ENCODE results near the gene TSR3.

Gene TSR3

DNA sequence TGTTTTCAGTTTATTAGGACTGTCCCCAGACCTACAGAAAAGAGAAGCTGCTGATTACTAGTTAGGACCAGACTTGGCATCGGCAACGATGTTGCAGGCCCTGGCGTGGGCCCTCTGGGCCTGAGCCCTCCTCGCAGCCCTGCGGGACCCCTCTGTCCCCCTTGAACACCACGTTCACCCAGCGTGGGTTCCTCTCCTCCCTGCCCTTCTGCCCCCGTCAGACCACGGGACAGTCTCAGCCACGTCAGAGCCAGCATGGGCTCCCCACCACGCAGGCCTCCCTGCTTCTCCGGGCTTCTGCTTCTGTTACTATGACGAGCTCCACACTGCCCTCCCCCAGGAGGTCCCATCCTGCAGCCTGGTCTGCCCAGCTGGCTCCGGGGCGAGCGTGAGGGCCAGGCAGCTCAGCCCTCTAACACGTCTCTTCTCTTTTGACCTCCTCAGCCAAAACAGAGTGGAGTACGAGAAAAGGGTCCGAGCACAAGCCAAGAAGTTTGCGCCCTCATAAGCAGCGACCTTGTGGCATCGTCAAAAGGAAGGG lies 27.3 kb downstream of the TSR3 start:
- DNase-seq (ENCODE audit: low read depth, low spot score) = no peak

DNA sequence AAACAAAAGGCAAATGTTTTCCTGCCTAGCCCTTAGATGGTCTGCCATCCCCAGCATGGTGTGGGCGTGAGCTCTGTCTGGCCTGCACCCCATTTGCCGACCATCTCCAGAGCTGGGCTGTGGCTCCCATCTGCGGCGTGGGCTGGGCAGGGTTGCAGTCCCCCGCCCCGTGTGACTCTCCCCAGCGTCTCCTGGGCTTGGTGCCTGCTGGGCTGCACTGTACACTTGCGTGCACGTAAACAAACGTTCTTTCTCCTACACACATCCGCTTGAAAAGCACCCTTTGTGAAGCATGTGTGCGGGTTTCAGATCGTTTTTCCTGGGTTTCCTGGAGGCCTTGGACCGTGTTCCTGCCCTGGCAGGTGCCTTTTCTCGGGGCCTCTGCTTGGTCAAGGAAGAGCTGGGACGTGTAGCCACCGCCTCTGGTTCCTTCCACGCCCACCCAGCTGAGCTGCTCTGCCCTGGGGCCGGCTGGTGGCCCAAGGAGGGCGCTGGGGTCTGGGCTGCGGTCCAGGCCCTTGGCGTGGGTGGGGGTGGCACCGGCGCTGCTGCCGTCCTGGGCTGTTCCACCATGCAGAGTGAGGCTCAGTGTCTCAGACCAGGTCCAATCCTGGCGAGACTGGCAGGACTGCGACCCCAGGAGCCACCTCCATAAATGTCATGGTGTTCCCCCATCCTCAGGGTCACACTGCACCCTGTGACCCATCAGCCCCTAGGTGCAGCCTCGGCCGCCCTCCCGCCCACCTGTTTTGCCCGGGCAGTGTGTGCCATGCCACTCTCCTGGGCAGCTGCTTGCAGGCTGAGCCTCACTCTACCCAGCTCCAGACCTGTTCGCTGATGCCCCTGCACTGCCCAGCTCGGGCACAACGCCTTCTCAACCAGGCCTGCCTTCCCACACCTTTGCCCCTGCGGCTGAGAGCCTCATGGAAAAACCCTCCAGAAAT lies 28.1 kb downstream of the TSR3 start:
- no peak for DNase-seq (ENCODE audit: low read depth, low spot score)

DNA sequence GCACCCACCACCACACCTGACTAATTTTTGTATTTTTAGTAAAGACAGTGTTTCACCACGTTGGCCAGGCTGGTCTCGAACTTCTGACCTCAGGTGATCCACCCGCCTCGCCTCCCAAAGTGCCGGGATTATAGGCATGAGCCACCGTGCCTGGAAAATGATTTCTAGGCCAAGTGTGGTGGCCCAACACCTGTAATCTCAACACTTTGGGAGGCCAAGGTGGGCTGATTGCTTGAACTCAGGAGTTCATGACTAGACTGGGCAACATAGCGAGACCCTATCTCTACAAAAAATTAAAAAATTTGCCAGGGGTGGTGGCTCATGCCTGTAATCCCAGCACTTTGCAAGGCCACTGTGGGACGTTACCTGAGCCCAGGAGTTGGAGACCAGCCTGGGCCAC lies 29.3 kb downstream of the TSR3 start:
- DNase-seq (ENCODE audit: low read depth, low spot score) = no peak

DNA sequence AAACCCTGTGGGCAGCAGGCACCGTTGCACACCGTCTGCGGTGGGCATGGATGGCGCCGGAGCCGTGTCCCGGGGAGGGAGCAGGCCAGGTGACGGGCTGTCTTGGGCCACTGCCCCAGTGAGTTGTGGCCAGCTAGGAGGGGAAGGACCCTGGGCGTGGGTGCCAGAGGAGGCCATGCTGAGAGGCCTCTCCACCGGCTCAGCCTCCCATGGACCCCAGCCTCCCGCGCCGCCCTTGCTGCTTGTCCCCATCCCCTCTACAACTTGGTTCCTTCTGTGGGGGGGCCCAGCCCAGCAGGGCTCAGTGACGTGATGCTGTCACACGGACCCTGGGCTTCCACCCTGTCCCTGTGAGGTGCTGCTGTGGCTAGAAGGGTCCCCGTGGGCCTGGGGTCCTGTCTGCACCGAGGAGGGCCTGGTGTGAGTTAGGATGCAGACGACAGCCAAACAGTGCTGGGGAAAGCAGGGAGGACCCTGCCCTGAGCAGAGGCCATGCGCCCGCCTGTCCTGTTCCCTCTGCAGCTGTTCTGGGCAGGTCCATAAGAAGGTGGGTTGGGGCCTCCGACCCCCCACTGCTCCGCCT lies 30.9 kb downstream of the TSR3 start:
- no peak for DNase-seq (ENCODE audit: low read depth, low spot score)

DNA sequence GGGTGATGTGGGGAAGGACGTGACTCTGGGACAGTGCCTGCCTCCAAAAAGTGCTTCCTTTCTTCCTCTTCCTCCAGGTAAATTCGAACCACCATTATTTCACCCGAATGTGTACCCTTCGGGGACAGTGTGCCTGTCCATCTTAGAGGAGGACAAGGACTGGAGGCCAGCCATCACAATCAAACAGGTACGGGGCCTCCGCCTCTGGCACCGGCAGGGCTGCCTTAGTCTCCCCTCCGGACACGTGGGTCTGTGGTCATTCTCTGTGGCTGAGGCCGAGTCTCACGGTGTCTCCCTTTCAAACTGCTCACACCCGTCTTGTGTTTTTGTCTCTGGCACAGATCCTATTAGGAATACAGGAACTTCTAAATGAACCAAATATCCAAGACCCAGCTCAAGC lies 31.6 kb downstream of the TSR3 start:
- no peak for DNase-seq (ENCODE audit: low read depth, low spot score)

DNA sequence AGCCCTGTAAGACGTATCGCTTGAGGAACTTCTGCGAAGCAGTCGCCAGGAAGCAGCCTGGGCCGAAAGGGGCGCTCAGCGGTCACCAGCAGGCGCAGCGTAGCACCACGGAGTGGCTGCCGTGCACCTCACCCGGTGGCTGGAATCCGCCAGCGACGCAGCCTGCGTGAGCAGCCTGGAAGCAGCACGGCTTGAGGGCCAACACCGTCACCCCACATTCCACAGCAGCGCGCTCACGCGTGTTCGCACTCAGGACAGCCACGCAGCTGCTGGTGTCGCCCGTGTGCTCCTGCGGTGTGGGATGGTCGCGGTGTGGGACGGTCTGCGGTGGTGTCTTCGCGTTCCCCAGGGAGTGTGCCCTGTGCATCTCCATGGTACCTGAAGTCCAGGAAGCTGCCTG lies 32.6 kb downstream of the TSR3 start:
- DNase-seq (ENCODE audit: low read depth, low spot score) = no peak

DNA sequence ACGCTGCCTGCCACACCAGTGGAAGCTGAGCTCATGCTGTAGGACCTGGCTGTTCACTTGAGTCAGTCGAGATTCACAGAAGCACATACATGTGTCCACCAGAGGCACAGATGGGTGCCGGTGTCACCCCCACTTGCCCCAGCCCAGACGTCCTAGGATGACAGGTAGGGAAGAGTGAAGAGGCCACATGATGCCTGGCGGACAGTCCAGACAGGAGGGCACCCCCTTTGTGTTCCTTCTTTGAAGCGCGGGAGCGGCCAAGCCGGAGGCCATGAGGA lies 33.5 kb downstream of the TSR3 start:
- no peak for DNase-seq (ENCODE audit: low read depth, low spot score)

DNA sequence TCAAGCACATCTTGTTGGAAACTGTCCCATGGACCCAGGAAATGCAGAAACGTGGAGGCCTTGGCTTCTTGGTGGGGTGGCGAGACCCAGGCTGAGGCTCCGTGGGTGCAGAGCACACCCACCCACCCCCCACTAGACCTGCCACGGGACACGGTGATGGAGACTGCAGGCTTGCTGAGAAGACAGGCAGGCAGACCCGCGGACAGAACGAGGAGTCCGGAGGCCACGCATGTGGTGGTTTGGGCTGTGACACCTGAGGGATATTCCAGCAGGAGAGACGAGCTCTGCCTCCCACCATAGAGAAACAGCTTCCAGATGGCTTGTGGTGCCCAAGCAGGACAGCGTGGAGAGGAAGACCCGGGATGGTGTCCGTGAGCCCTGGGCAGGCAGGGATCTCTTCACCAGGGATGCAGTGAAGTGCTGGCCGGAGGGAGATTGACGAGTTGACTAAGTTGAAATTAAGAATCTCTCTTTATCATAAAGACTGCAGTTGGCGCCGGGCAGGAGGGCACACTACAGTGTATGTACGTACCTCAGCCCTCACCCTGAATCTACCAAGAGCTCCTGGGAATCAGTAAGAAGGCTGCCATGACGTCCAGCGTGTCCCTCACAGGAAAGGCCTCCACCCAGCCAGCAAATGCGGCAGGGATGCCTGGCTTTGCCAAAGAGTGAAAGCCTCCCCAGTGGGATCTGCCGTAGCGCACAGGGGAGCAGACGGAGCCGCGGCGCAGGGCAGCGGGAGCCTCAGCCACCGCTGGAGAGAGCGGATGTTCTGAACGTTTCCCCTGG lies 34.0 kb downstream of the TSR3 start:
- no peak for DNase-seq (ENCODE audit: low read depth, low spot score)

DNA sequence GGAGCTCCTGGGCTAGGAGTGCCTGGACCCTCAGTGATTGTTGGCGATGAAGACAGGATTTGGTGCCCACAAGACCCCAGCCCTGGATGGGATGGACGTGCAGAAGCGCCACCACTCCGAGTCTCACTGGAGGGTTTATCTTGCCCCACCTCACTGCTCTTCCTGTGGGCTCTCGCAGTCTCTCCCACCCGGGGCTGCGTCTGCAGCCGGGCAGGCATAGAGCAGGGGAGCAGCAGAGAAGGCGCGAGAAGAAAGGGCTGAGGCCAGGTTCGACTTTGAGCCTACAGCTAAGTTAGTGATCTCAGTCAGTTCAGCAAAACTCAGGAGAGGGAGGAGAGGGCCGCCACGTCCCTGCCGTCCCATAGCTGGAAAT lies 35.7 kb downstream of the TSR3 start:
- no peak for DNase-seq (ENCODE audit: low read depth, low spot score)

DNA sequence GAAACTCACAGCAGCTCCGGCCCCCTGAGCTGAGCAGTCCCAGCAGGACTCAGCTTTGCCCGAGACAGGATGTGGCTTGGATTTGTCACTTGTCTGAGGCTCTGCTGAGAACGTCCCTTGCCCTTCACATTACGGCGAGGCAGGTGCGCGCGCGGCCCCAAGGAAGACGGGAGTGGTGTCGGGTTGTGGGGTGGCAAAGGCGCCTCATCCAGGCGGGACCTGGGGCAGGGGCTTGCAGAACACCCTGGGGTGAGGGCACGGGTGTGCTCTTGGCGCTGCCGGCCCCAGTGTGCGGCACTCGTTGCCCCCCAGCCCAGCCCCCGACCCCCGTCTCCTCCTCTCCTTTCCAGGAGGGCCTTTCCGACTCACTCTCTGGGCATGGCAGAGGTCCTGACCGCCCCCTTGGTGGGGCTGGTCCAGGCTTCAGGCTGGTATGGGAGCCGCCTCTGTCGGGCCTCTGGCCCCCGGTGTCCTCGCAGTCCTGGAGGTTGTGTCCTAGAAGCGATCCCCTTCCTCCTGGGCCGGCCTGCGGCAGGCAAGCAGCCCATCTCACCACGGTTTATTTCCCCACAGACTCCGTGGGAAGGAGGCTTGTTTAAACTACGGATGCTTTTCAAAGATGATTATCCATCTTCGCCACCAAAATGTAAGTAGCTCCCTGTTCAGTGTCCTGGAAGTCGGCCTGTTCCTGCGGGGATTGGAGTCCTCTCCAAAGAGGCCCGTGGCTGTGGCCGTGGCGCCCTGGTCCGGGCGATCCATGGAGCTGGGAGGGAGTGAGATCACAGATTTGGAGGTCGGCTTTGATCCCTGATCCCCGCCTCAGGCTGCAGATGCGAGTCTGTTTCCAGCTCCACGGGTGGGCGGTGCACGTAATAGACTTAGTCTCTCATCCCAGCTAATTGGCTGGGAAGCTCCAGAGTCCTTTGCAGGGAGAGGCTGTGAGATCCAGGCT lies 36.3 kb downstream of the TSR3 start:
- DNase-seq (ENCODE audit: low read depth, low spot score) = no peak

DNA sequence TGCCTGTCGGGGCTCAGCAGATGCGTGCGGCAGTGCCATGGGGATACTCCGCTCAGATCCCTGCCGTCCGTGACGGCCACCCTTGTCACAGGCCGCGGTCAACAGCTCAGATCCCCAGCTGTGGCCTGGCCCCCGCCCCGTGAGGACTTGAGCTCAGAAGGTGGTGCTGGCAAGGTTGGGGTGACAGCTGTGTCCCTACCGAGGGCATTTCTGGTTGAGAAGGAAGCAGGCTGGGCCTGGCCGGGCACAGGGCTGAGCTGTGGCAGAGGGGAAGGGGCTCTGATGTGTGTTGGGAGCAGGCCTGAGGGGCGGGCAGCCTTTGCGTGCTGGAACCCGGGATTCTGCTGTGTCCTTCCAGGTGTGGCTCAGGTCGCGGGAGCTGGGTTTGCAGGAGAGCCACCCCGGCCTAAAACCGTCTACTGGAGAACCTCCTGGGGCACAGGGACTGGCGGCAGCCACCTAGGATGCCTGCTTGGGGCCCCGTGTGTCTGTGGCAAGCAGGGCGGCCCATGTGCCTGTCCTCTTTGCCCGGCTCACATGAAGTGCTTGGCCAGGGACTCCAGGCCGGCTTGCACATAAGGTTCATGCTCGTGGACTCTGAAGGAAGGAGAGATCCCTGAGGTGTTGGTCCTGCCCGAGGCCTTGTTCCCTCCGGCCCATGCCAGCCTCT lies 37.1 kb downstream of the TSR3 start:
- DNase-seq (ENCODE audit: low read depth, low spot score) = no peak

DNA sequence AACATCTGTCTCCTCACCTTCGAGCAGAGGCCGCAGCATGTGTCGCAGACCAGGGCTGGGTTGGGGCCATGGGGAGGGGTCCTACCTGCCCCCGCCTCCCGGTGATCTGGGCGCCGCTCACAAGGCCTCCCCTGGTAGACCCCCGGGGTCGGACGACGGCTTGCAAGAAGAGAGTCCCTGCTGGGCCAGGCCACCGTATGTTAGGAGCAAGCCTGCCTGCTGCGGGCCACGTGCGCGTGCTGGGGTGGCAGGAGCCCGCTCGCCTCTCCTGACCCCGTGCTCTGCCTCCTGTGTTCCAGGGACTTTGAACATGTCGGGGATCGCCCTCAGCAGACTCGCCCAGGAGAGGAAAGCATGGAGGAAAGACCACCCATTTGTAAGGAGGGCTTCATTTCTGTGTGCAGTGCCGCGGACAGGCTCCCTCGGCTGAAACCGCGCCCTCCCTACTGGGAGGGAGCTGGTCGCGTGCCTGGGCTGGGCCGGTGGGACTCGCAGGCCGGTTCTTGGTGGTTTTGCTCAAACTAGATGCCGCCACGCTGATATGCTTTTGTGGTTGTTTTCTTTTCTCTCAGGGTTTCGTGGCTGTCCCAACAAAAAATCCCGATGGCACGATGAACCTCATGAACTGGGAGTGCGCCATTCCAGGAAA lies 37.8 kb downstream of the TSR3 start:
- DNase-seq (ENCODE audit: low read depth, low spot score) = no peak

DNA sequence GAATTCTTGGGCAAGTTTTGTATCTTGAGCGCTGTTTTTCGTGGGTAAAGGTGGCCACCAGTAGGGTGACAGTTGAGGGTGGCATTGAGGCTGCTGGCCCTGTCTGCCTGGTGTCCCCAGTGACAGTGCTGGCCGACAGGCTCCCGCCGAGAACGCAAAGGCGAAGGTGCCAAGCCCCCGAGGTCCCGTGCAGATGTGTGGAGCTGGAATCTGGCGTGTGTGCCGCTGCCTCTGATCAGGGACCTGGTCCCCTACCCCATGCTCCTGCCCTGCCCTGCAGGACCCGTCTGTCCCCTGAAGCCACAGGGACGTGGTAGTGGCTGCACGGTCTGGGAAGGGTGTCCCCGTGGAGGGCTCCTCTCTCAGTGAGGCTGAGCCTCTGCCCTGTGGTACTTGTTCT lies 38.8 kb downstream of the TSR3 start:
- no peak for DNase-seq (ENCODE audit: low read depth, low spot score)

DNA sequence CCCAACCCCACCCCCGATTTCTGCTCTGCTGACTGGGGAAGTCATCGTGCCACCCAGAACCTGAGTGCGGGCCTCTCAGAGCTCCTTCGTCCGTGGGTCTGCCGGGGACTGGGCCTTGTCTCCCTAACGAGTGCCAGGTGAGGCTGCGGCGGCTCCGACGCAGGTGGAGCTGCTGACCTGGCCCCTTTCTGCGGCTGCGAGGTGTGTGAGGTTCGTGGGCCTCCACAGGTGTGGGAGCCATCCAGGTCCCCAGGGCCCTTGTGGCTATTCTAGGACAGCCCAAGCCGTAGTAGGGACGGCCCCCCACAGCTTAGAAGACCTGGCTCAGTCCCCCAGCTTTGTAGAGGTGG lies 39.2 kb downstream of the TSR3 start:
- no peak for DNase-seq (ENCODE audit: low read depth, low spot score)

DNA sequence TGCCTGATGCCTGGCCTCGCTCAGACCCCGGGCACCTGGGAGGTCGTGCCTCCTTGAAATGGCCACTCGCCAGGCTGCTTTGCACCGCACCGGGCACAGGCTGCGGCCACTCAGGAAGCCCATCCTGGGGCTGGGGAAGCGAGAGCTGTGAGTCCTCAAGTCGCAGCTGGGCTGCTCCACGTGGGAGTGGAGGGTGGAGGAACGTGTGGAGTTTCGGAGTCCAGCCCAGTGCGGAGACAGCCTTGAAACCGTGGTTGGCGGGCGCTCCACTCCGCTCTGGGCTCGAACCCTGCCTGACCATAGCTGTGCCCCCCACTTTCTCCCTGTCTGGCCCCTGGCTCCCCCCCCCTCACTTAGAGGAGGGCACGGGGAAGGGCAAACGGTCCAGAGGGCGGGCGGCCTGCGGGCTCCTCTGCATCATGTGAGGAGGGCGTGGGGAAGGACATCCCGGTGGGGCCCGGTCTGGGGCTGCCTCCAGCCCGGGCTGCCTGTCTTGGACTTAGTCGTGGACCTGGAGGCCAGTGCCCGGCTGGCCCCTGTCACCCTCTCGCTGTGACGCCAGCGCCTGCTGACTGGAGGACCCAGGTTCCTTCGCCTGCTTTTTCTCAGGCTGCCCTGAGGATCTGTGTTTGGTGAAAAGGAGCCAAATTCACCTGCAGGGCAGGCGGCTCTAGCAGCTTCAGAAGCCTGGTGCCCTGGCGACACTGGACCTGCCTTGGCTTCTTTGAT lies 39.8 kb downstream of the TSR3 start:
- no peak for DNase-seq (ENCODE audit: low read depth, low spot score)

DNA sequence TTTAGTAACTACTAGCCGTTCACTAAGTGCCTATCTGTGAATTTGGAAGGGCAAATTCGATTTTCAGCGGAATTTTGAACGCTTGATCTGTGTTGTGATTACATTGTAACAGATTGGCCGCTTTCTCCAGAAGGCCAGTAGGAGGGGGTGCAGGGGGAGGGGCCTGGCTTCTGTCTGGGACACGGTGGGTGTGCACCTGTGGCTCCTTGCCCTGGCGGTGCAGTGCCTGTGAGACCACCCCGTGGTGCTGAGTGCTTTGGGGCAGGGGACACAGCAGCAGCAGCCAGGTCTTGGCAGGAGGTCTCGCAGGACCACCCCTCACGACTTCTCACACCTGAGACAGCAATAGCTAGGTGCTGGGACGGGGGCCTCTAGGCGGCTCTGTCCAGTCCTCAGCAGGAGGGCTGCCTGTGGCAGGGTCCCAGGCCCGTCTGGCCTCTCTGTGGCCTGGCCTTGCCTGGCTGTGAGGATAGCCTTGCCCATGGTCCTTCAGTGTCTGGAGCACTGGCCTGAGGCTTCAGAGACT lies 40.4 kb downstream of the TSR3 start:
- no peak for DNase-seq (ENCODE audit: low read depth, low spot score)

DNA sequence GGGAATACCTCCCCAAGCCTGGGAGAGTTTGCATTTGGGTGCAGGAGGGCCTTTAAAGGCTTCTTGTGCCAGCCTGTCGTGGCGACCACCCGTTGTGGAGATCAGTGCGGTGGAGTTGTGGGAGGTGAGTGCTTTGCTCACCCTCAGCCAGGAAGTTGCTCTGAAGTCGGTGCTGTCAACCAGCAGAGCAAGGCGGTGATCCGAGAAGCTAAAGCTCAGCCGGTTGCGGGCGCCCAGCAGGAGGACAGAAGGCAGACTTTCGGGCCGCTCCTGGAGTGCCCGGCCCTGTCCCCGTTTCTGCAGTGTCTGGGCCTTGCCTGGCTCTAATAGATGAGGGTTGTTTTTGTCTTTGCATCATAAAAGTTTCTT lies 40.9 kb downstream of the TSR3 start:
- no peak for DNase-seq (ENCODE audit: low read depth, low spot score)

DNA sequence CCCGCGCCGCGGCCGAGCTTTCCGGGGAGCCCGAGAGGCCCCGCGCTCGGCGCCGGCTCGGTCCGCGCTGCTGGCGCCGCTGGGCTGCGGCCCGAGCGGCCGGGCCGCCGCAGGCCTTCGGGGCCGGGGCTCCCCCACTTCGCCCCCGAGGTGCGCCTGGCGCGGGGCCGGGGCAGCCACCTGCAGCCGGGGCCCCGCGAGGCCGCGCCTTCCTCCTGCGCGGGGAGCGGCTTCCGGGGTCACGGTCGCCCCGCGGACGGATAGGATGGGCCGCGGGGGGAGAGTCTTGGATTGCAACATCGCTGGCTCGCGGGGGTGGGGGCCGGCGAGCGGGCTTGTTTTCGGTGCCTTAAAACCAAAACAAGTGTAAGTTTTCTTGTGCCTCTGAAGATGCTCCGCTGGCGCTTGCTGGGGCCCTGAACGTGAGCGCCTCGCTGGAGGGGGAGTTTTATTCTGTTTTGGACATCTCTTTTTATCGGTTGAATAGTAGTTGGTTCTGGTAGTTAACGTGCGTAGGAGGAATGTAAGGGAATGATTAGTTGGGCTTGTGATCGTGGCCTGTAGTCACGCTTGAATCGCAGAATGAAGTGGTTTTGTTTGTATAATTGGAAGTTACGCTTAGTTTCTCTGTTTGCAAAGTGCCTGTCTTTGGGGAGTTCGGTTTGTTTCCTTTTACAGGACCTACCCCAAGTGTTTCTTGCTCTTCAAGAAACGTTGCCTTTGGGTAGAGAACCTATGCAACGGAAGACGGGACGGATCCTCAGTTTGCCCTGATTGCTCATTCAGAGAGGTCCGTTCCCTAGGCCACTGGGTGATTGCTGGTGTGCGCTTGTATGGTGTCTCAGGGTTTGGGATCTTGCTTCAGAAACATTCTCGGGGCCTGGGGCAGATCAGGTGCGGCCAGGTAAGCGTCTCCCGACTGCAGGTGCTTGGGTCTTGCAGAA lies 41.5 kb downstream of the TSR3 start:
- no peak for DNase-seq (ENCODE audit: low read depth, low spot score)
